GM12874 (cell line): ENCODE data around the gene UNC5C.

Experiments used
- TF ChIP-seq, protein P1 (sequence below): IDR thresholded peaks from 2 replicates; pipeline ENCODE4 v1.5.1; 2011; ENCODE audit warnings: low read depth, mild to moderate bottlenecking, control low read depth, low read length, moderate library complexity; ENCODE audit not compliant: insufficient read depth

Gene UNC5C

DNA sequence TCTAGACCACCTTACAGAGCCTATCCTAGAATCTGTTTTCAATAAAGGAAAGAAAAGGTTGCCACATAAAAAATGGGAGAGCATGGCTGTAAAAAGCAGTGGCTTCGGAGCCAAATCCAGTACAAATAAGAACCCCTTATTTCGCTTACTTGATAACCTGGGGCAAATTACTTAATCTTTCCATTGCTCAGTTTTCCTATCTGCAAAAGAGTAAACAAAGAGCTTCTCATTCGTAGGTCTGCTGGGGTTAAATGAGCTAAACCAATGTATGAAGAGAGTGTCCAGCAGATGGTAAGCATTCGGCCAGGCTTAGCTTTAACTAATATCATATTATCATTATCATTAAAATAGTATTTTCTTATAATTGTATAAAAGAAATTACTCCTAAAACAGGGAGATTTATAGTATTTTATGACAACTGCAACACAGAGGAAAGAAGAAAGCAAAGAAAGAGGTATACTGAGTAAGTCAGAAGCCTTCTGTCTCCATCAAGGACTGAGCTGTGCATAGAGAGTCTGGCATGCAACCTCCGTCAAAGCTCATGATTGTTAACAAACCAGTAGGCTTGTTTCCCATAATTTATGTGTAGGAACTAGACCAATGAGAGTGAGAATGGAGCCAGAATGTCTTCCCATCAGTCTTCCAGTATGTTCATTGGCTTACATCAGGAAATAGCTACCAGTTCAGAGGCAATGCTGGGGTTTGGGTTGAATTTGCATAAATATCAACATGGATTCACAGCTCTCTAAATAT, 364.9 kb downstream of the UNC5C start:
- TF ChIP-seq, protein P1, sequence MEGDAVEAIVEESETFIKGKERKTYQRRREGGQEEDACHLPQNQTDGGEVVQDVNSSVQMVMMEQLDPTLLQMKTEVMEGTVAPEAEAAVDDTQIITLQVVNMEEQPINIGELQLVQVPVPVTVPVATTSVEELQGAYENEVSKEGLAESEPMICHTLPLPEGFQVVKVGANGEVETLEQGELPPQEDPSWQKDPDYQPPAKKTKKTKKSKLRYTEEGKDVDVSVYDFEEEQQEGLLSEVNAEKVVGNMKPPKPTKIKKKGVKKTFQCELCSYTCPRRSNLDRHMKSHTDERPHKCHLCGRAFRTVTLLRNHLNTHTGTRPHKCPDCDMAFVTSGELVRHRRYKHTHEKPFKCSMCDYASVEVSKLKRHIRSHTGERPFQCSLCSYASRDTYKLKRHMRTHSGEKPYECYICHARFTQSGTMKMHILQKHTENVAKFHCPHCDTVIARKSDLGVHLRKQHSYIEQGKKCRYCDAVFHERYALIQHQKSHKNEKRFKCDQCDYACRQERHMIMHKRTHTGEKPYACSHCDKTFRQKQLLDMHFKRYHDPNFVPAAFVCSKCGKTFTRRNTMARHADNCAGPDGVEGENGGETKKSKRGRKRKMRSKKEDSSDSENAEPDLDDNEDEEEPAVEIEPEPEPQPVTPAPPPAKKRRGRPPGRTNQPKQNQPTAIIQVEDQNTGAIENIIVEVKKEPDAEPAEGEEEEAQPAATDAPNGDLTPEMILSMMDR, result no peak

DNA sequence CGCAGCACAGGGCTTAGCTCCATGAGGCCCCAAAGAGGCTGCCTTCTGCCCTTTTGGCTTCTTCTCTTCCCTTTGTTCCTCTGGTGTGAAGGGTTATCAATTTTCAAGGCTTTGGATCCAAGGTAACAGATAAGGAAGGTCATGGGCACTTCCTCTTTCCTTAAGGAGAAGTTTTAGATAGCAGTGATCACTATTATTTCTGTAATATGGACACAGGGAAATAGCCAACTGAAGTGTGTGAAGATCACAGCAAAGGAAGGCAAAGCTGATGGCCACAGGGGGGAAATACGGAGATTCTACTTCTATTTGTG, 366.8 kb downstream of the UNC5C start:
- TF ChIP-seq, protein P1, result no peak

DNA sequence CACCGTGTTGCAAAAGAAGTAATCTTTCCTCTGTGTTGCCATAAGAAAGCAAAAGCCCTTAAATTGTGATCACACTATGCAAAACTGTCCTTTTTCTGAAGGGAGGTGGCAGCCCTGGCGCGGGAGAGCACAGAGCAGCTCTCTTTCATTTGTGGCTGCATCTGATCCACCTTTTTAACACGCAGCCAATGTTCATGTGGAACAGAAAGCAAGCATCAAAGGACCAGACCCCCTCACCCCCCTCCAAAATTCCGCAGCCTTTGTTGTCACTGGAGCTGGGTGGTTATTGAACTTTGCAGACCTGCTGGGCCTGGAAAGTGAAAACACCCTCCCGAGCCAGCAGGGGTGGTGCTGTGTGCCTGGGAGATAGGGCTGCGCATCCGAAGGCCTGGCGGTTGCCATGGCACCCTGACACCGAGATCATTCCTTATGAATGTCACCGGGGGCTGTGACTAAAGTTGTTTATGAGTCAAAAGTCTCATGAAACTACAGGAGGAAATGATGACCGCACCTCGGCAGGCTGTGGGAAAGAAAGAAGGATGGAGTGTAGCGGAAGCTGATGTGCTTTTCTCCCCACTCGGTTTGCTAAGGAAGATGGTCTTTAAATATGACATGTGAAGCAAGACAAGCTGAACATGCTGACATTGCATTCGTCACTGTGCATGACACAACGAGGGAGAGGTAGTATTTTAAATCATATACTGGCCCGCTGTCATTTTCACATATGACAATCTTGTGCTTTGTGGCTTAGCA, 367.4 kb downstream of the UNC5C start:
- TF ChIP-seq, protein P1, result no peak

DNA sequence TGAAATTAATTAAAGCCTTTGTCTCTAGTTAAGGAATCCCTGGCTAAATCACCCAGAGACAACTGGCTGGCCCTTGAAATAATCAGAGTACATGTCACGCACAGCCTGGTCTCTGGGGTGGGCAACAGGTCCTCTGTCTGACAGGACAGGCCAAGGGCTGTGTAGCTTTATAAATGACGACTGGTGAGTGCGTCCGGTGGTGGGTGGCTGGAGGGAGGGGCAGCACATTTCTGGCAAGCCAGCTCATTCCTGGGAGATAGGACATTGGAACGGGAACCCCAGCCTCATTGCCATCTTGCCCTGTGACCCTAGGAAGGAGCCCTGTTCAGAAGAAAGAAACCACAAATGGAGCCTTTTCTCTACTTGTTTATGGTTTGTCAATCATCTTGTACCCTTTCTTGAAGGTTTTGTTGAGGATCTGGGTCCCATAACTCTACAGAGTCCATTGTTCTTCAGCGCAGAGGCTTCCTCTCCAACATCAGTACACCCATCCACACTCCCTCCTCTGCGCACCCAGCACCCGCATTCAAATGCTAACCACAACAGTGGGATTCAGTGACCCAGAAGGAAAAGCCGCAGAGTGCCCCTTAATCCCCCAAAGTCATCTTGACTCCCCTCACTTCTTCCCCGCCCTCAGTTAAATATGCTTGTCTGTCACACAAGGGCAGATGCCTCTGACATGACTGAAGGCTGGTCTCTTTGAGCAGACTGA, 368.1 kb downstream of the UNC5C start:
- TF ChIP-seq, protein P1, result no peak

DNA sequence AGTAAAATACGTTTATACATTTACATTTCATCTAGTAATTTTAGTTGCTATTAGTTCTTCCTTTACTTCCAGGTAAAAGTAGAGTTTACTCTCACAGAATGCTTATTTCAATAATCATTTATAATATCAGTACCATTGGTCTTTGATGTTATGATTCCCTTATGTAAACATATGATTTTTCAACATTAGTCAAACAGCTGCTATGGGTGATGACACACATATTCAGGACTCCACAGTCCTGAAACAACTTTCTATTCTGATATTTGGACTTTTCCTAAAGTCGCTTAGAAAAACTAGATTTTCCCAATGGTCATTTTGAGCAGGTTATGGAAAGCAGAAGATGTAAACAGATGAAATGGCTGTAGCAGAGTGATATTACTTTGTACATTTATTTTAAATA, 369.8 kb downstream of the UNC5C start:
- TF ChIP-seq, protein P1, result no peak

DNA sequence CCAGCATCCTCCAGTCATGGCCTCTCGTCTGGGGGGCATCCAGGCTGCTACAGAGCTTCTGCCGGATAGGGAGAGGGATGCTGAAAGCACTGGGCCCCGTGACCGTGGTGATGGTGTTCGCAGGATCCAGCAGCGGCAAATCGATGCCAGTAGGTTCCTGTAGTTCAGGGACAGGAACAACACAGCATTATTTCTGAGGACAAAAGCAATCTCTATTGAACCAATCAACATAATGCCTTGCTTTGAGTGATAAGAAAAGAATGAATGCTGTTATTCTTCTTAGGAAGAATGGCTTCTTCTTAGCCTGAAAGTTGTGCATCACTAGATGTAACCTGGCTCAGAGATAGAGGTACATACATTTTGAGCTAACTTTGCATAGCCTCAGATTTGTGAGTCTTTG, 378.6 kb downstream of the UNC5C start:
- TF ChIP-seq, protein P1, result no peak

DNA sequence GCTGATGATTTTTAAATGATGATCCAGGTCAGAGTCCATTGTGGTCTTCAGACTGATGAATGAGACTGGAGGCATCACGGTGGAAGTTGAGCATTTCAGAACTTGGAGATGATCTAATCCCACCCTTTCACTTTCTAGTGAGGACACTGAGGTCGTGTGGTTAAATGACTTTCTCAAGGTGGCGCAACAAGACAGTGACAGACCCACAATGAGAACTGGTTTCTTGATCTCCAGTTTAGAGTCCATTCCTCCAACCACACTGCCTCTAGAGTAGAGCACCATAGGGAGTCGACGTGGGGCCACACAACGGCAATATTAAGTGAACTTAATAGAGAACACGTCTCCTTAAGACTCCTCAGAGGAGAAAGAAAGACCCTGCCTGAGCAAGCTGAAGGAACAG, 381.0 kb downstream of the UNC5C start:
- TF ChIP-seq, protein P1, result no peak
